Rectal smooth muscle tissue (tissue), 1 donor: ENCODE measurements around the gene BBX.

Source experiments
- H3K27ac ChIP-seq: one replicate; pipeline ENCODE4 v1.7.0; 2013; ENCODE audit warnings: low read depth, low read length, inconsistent platforms
- H3K27me3 ChIP-seq: one replicate; pipeline ENCODE4 v1.7.0; 2013; ENCODE audit warnings: low read length; ENCODE audit not compliant: control insufficient read depth, insufficient read depth
- H3K36me3 ChIP-seq: one replicate; pipeline ENCODE4 v1.7.0; 2013; ENCODE audit warnings: low read length; ENCODE audit not compliant: control insufficient read depth, insufficient read depth
- H3K4me1 ChIP-seq: one replicate; pipeline ENCODE4 v1.7.0; 2013; ENCODE audit warnings: low read length; ENCODE audit not compliant: control insufficient read depth, insufficient read depth
- H3K4me3 ChIP-seq: one replicate; pipeline ENCODE4 v1.7.0; 2013; ENCODE audit warnings: low read length
- H3K9ac ChIP-seq: one replicate; pipeline ENCODE4 v1.7.0; 2013; ENCODE audit warnings: low read length

Gene BBX

GRCh38 chr3:107665351-107665750 is 142.6 kb downstream of the BBX start:
- H3K27ac ChIP-seq: no peak overlapping the region
- peaks cover 15% of the 10 kb centered on the region for H3K4me1 ChIP-seq
- H3K27me3 ChIP-seq: no peaks in the 10 kb centered on the region
- no peak overlapping the region for H3K4me3 ChIP-seq
- no peak overlapping the region for H3K9ac ChIP-seq
- H3K36me3 ChIP-seq: no peaks in the 10 kb centered on the region

GRCh38 chr3:107666853-107667252 is 144.1 kb downstream of the BBX start:
- H3K27me3 ChIP-seq: no peaks in the 10 kb centered on the region
- no peak overlapping the region for H3K27ac ChIP-seq
- H3K9ac ChIP-seq: no peak overlapping the region
- no peaks in the 10 kb centered on the region for H3K36me3 ChIP-seq
- no peak overlapping the region for H3K4me3 ChIP-seq
- peaks cover 7% of the 10 kb centered on the region for H3K4me1 ChIP-seq

DNA sequence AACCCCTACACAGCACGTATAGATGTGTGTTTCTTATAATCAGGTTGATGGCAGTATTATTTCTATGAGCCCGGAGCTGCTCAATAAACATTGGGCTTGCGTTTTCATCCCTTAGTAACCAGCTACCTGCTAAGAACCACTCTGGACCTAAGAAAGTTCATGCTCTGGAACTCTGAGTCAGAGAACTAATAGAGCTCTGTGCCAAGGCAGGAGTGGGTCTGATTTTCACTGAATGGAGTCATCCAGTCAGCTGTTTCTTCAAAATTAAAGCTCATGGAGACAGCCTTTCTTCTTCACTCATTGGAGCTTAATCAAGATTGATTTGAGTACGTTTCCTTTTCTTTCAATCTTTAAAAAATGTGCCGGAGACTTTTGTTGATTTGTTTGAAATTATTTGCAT is 145.7 kb downstream of the BBX start:
- no peak overlapping the region for H3K27ac ChIP-seq
- no peaks in the 10 kb centered on the region for H3K27me3 ChIP-seq
- no peak overlapping the region for H3K4me3 ChIP-seq
- no peaks in the 10 kb centered on the region for H3K4me1 ChIP-seq
- no peak overlapping the region for H3K9ac ChIP-seq
- no peaks in the 10 kb centered on the region for H3K36me3 ChIP-seq

DNA sequence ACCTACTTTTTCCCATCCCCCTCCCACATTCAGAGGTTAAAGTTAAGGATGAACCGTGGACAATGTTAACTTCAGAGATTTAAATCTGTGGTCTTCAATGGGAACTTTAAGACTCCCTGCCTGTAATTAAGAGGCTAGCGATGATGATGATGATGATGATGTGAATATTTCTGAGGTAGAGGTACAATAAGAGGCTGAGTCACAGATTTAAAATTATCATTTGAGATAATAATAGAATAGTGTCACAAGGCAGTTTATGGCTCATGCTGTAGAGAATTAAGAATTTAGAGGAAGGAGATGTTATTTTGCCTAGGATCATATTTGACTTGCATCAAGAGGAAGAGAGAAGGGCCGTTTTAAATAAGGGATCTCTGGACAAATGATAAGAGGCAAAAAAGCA is 146.2 kb downstream of the BBX start:
- Histone ChIP-seq H3K9ac (no peak overlapping the region), H3K4me3 (no peak overlapping the region), H3K27me3 (no peaks in the 10 kb centered on the region), H3K36me3 (no peaks in the 10 kb centered on the region), H3K27ac (no peak overlapping the region), H3K4me1 (peaks cover under 1% of the 10 kb centered on the region)

DNA sequence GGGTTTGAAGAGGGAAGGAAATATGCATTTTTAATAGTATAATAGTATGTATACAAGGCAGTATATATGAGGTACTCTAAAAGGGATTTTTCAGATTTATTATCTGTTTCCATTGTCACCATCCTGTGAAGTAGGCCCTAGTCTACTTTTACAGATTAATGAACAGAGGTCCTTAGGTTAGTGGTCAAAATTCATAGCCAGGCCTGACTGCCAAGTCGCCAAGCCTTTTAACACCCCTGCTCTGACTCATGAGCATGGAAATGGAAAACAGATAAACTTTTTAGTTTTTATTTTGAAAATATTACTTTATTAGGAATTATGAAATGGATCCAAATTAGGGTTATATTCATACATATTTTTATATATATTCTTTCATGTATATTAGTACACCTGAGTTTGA is 146.9 kb downstream of the BBX start:
- Histone ChIP-seq H3K27ac (no peak overlapping the region), H3K27me3 (no peaks in the 10 kb centered on the region), H3K4me1 (peaks cover 6% of the 10 kb centered on the region), H3K9ac (no peak overlapping the region), H3K4me3 (no peak overlapping the region), H3K36me3 (no peaks in the 10 kb centered on the region)

DNA sequence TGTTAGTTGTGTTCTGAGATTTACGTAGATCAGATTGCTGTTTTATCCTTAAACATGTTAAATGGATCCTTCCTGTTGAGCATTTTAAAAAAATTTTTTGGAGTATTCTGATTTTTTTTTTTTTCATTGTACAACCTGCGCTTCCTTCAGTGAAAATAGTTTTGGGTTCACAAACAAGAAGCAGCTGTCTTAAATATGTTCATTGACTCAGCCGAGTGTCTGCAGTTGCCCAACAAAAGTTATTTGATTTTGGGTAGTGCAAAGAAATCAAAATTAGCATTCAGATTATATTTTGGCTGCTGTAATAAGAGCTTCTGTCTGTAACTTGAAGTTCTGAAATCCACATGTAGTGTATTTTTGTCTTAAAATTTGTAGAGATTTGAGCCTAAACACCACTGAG is 148.2 kb downstream of the BBX start:
- Histone ChIP-seq H3K9ac (no peak overlapping the region), H3K27ac (no peak overlapping the region), H3K27me3 (no peaks in the 10 kb centered on the region), H3K4me3 (no peak overlapping the region), H3K36me3 (no peaks in the 10 kb centered on the region), H3K4me1 (peaks cover 7% of the 10 kb centered on the region)

DNA sequence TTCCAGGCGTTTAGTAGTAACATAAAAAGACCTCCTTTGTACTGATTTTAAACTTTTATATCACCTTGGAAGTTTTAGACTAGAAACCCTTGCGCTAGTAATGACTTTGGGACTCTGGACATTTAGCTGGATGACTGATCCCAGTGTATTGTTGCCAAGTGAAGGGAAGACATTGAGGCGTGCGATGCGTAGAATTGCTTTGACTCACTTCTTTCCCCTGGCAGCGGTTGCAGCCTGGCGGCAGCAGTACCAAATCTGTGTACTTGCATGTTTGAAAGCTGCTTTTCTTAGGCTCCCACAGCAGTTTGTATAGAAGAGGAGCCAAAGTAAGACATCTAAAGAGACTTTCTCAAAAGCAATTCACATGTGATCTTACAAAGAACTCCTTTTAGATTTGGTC is 151.6 kb downstream of the BBX start:
- no peak overlapping the region for H3K9ac ChIP-seq
- H3K4me1 ChIP-seq: peaks cover 7% of the 10 kb centered on the region
- H3K4me3 ChIP-seq: no peak overlapping the region
- no peak overlapping the region for H3K27ac ChIP-seq
- no peaks in the 10 kb centered on the region for H3K36me3 ChIP-seq
- H3K27me3 ChIP-seq: no peaks in the 10 kb centered on the region

GRCh38 chr3:107675233-107675900 is 152.6 kb downstream of the BBX start:
- no peaks in the 10 kb centered on the region for H3K36me3 ChIP-seq
- no peak overlapping the region for H3K9ac ChIP-seq
- no peak overlapping the region for H3K27ac ChIP-seq
- no peaks in the 10 kb centered on the region for H3K27me3 ChIP-seq
- no peak overlapping the region for H3K4me3 ChIP-seq
- H3K4me1 ChIP-seq: peaks cover 7% of the 10 kb centered on the region

DNA sequence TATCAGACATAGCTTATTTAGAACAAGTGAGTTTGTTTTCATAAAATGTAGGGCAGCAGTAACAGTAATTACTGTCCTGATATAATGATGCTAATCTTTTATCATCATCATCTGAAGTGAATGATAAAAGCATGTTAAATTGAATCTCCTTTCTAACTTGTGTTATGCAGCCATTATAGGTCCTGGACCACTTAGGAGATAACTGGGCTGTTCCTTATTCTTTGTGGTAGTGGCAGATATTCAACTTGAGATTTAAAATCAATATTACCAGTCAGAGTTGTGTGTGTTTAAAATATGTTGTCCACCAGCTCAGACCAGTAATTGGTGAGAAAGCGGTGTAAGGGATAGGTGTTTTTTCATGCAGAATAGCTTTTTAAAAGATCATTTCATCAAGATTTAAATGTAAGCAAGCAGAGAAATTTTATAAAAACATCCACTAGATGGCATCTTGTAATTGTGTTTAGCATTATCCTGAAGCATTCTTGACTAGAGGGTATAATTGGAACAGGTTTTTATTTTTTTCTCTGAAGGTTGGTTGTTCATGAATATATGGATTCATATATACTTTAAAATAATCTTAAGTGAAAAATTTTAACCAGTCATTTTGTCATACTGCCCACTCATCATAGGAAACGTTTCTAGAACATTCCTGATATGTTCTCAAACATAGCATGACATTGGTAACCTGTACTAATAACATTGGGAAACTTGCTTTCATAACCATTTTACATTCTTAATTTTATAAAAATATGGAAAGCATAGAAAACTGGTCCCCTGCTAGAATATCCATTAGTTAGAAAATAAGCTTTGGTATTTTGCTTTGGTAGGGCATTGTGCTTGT is 153.9 kb downstream of the BBX start:
- H3K4me1 ChIP-seq: peaks cover 7% of the 10 kb centered on the region
- no peak overlapping the region for H3K4me3 ChIP-seq
- H3K9ac ChIP-seq: no peak overlapping the region
- H3K27me3 ChIP-seq: no peaks in the 10 kb centered on the region
- H3K27ac ChIP-seq: no peak overlapping the region
- no peaks in the 10 kb centered on the region for H3K36me3 ChIP-seq

DNA sequence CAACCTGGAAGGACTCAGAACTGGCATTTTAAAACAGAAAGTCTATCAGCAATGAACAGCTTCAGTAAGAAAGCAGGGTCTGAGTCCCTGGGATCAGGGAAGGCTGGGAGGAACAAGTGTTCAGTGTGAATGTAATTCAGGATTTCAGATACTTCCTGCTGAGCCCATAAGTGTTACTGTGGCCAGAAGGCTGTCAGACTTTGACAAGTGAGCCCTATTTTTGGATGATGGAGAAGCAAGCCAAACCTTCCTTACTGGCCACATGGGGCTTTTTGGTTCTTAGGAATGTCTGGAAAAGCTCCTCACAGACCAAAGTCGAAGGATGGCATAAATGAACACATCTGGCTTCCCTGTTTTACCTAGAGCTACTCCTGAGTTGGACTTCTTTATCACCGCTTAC is 157.2 kb downstream of the BBX start:
- Histone ChIP-seq H3K36me3 (no peaks in the 10 kb centered on the region), H3K27ac (no peak overlapping the region), H3K9ac (no peak overlapping the region), H3K4me1 (peaks cover 7% of the 10 kb centered on the region), H3K27me3 (no peaks in the 10 kb centered on the region), H3K4me3 (no peak overlapping the region)

- H3K27me3 ChIP-seq: no peaks in the 10 kb centered on the region
- peaks cover 7% of the 10 kb centered on the region for H3K4me1 ChIP-seq
- H3K36me3 ChIP-seq: no peaks in the 10 kb centered on the region
- H3K27ac ChIP-seq: no peak overlapping the region
- no peak overlapping the region for H3K9ac ChIP-seq
- no peak overlapping the region for H3K4me3 ChIP-seq
Measured at GRCh38 chr3:107680698-107681097, 157.9 kb downstream of the BBX start.

DNA sequence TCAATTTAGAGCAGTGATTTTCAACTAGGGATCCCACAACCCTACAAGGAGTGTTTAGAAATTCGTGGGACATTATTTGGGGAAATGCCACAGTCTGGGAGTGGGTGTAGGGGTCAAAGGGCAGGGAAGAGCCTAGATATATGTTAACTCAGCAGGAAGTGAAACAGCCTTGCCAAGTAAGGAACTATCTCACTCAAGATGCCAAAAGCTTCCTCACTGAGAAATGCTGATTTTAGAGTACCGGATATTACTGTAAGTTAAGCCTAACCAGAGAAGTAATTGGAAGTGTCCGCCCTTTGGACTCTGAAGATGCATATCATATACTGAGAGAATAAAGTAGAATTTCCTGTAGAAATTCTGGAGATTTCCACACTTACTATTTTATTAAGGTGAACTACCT is 158.6 kb downstream of the BBX start:
- no peak overlapping the region for H3K27ac ChIP-seq
- H3K4me1 ChIP-seq: peaks cover 7% of the 10 kb centered on the region
- no peak overlapping the region for H3K4me3 ChIP-seq
- H3K27me3 ChIP-seq: no peaks in the 10 kb centered on the region
- no peaks in the 10 kb centered on the region for H3K36me3 ChIP-seq
- H3K9ac ChIP-seq: no peak overlapping the region

GRCh38 chr3:107682580-107682979 is 159.8 kb downstream of the BBX start:
- H3K27me3 ChIP-seq: no peaks in the 10 kb centered on the region

More at GRCh38 chr3:107682580-107682979, 159.8 kb downstream of the BBX start:
- Histone ChIP-seq H3K27ac (no peak overlapping the region), H3K9ac (no peak overlapping the region), H3K4me3 (no peak overlapping the region), H3K4me1 (peaks cover 7% of the 10 kb centered on the region), H3K36me3 (no peaks in the 10 kb centered on the region)
